Mucosa of rectum (tissue), 2 donors: Measurements from ENCODE around the gene TJP1.
"Not testable (repeated sequence)": the region's sequence is repeated elsewhere in the genome, so short reads cannot be mapped to it uniquely, and the experiment has no call there.

Experiments used
- H3K27ac ChIP-seq, 2 donors: one replicate each; pipeline ENCODE4 v1.7.0; 2013; ENCODE audit warnings: inconsistent platforms in 2 of 2, low read depth in 2 of 2, low read length in 2 of 2
- H3K27me3 ChIP-seq, 2 donors: one replicate each; pipeline ENCODE4 v1.7.0; 2013; ENCODE audit warnings: low read length in 2 of 2; ENCODE audit not compliant: control insufficient read depth in 2 of 2, insufficient read depth in 2 of 2
- H3K36me3 ChIP-seq, 2 donors: one replicate each; pipeline ENCODE4 v1.7.0; 2013; ENCODE audit warnings: low read length in 2 of 2; ENCODE audit not compliant: control insufficient read depth in 2 of 2, insufficient read depth in 2 of 2
- H3K4me1 ChIP-seq, 2 donors: one replicate each; pipeline ENCODE4 v1.7.0; 2013; ENCODE audit warnings: low read length in 2 of 2, mild to moderate bottlenecking in 1 of 2; ENCODE audit not compliant: control insufficient read depth in 2 of 2, insufficient read depth in 2 of 2
- H3K4me3 ChIP-seq, 2 donors: one replicate each; pipeline ENCODE4 v1.7.0; 2013; ENCODE audit warnings: low read length in 2 of 2
- H3K9ac ChIP-seq, 2 donors: one replicate each; pipeline ENCODE4 v1.7.0; 2013; ENCODE audit warnings: low read length in 2 of 2, low read depth in 1 of 2, mild to moderate bottlenecking in 1 of 2
- H3K9me3 ChIP-seq, 2 donors: one replicate each; pipeline ENCODE4 v1.7.0; 2013; ENCODE audit warnings: low read length in 2 of 2; ENCODE audit not compliant: control insufficient read depth in 2 of 2
- donor health status: healthy.
- donor health status: Normal muscosa, but diverticular disease.

Gene TJP1

GRCh38 chr15:29759596-29759995 lies 62.7 kb downstream of the TJP1 start:
- Histone ChIP-seq H3K4me1 (no peaks in the 10 kb centered on the region), H3K27ac (no peak overlapping the region), H3K4me3 (no peak overlapping the region), H3K9me3 (no peaks in the 10 kb centered on the region), H3K36me3 (peaks cover 16 to 22% of the 10 kb centered on the region in 2 donors), H3K9ac (no peak overlapping the region), H3K27me3 (no peaks in the 10 kb centered on the region)

GRCh38 chr15:29756358-29757267 lies 65.7 kb downstream of the TJP1 start:
- H3K27me3 ChIP-seq = no peaks in the 10 kb centered on the region
- H3K4me1 ChIP-seq = no peaks in the 10 kb centered on the region
- no peak overlapping the region for H3K27ac ChIP-seq
- H3K36me3 ChIP-seq = peaks cover 8 to 12% of the 10 kb centered on the region in 2 donors
- H3K4me3 ChIP-seq = no peak overlapping the region
- no peak overlapping the region for H3K9ac ChIP-seq
- no peaks in the 10 kb centered on the region for H3K9me3 ChIP-seq

- not testable (repeated sequence) for H3K4me1 ChIP-seq, H3K9me3 ChIP-seq, H3K27me3 ChIP-seq, H3K27ac ChIP-seq, H3K36me3 ChIP-seq, H3K9ac ChIP-seq, H3K4me3 ChIP-seq
Measured at GRCh38 chr15:29754009-29754408, 68.3 kb downstream of the TJP1 start.

- H3K27me3 ChIP-seq = no peaks in the 10 kb centered on the region
Measured at GRCh38 chr15:29753506-29753905, 68.8 kb downstream of the TJP1 start.

DNA sequence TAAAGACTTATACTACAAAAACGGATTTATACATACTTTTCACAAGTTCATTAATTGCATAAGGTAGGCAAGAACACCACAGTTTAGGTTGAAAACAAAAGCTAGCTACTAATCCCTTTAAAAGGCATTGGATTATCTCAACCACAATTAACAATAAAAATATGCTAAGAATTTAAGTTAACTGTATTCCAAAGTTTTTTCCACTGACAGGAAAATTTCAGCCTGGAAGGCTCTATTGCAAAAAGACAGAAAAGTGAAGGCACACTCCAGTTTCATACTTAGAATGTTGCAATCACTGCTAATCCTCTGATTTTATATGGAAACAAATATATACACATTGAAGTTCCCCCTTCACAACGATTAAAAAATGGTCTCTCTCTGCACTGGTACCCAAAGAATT lies 71.5 kb downstream of the TJP1 start:
- H3K4me3 ChIP-seq = no peak overlapping the region
- no peaks in the 10 kb centered on the region for H3K27me3 ChIP-seq
- H3K9ac ChIP-seq = no peak overlapping the region
- no peaks in the 10 kb centered on the region for H3K4me1 ChIP-seq
- H3K36me3 ChIP-seq = peaks cover 0 to 3% of the 10 kb centered on the region in 2 donors
- H3K9me3 ChIP-seq = no peaks in the 10 kb centered on the region
- no peak overlapping the region for H3K27ac ChIP-seq

More at GRCh38 chr15:29753506-29753905, 68.8 kb downstream of the TJP1 start:
- Histone ChIP-seq H3K27ac (no peak overlapping the region), H3K4me3 (no peak overlapping the region), H3K9ac (no peak overlapping the region), H3K9me3 (no peaks in the 10 kb centered on the region), H3K4me1 (no peaks in the 10 kb centered on the region), H3K36me3 (peaks cover 2 to 3% of the 10 kb centered on the region in 2 donors)

GRCh38 chr15:29749365-29750086 lies 72.7 kb downstream of the TJP1 start:
- Histone ChIP-seq H3K9ac (no peak overlapping the region), H3K4me1 (no peaks in the 10 kb centered on the region), H3K27me3 (no peaks in the 10 kb centered on the region), H3K4me3 (no peak overlapping the region), H3K9me3 (no peaks in the 10 kb centered on the region), H3K36me3 (peaks cover 0 to 3% of the 10 kb centered on the region in 2 donors), H3K27ac (no peak overlapping the region)

DNA sequence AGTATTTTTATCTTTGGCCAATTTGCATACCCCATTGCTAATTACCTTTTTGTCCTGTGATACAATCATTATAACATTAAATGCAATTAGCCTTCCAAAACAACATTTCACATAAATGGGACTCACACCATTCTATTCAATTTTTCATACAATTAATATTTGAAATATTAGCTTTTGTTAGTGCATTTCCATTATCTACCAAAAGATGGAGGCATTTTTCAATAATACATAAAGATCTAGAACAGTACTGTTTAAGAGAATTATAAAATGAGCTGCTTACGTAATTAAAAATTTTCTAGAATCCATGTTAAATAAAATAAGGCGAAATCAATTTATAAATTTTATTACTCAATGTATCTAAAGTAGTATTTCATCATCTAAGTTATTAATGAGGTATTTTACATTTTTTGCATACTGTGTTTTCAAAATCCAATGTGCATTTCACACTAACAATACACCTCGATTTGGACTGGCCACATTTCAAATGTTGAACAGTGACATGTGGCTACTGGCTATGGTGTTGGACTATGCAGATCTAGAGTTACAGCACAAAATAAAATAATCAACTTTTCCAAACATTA lies 74.3 kb downstream of the TJP1 start:
- H3K4me1 ChIP-seq = no peaks in the 10 kb centered on the region
- no peak overlapping the region for H3K4me3 ChIP-seq
- no peaks in the 10 kb centered on the region for H3K27me3 ChIP-seq
- no peak overlapping the region for H3K9ac ChIP-seq
- H3K27ac ChIP-seq = no peak overlapping the region
- peaks cover 0 to 3% of the 10 kb centered on the region in 2 donors for H3K36me3 ChIP-seq
- no peaks in the 10 kb centered on the region for H3K9me3 ChIP-seq

DNA sequence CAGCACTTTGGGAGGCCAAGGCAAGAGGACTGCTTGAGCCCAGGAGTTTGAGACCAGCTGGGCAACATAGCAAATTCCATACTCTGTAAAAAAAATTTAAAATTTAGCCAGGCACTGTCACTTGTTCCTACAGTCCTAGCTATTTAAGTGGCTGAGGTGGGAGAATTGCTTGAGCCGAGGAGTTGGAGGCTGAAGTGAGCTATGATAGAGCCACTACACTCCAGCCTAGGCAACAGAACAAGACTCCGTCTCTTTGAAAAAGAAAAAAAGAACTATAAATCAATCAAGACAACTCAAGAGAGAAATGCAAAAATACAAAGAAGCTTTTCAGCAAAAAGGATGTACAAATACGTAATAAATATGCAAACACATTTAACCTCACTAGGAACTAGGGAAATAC lies 78.8 kb downstream of the TJP1 start:
- Histone ChIP-seq H3K27me3 (no peaks in the 10 kb centered on the region), H3K9me3 (no peaks in the 10 kb centered on the region), H3K9ac (no peak overlapping the region), H3K4me1 (no peaks in the 10 kb centered on the region), H3K4me3 (no peak overlapping the region), H3K36me3 (peaks cover 2 to 9% of the 10 kb centered on the region in 2 donors), H3K27ac (no peak overlapping the region)

GRCh38 chr15:29740692-29741311 lies 81.5 kb downstream of the TJP1 start:
- Histone ChIP-seq H3K4me1 (no peaks in the 10 kb centered on the region), H3K27me3 (no peaks in the 10 kb centered on the region), H3K9ac (no peak overlapping the region), H3K36me3 (peaks cover 17 to 28% of the 10 kb centered on the region in 2 donors), H3K27ac (no peak overlapping the region), H3K4me3 (no peak overlapping the region), H3K9me3 (no peaks in the 10 kb centered on the region)

GRCh38 chr15:29736744-29737020 lies 85.6 kb downstream of the TJP1 start:
- H3K9ac ChIP-seq = no peak overlapping the region
- H3K4me1 ChIP-seq = no peaks in the 10 kb centered on the region
- H3K27ac ChIP-seq = no peak overlapping the region
- peaks cover 37 to 40% of the 10 kb centered on the region in 2 donors for H3K36me3 ChIP-seq
- H3K9me3 ChIP-seq = no peaks in the 10 kb centered on the region
- no peaks in the 10 kb centered on the region for H3K27me3 ChIP-seq
- no peak overlapping the region for H3K4me3 ChIP-seq
